ENCODE results near the gene FLOT2.
"Not testable (repeated sequence)": the region's sequence is repeated elsewhere in the genome, so short reads cannot be mapped to it uniquely, and the experiment has no call there.

Gene FLOT2

DNA sequence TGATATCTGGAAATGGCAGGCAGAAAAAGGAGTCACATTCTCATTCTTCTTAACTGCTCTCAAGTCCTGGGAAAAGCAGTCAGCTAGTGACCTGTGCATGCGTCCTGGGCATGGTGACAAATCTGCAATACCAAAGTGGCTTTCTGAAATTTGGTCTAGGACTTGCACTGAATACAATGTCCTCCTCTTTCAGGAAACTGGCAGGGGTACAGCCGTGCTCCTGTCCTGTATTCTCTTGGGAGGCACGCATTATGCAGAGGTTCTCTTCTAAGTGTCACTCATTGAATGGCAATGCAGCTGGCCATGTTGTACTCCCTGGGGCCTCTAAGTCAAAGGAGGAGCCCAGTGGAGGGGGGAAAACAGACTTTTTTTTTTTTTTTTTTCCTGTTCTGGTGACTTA, 43.1 kb upstream of the FLOT2 start:
- TF ChIP-seq, protein P1, sequence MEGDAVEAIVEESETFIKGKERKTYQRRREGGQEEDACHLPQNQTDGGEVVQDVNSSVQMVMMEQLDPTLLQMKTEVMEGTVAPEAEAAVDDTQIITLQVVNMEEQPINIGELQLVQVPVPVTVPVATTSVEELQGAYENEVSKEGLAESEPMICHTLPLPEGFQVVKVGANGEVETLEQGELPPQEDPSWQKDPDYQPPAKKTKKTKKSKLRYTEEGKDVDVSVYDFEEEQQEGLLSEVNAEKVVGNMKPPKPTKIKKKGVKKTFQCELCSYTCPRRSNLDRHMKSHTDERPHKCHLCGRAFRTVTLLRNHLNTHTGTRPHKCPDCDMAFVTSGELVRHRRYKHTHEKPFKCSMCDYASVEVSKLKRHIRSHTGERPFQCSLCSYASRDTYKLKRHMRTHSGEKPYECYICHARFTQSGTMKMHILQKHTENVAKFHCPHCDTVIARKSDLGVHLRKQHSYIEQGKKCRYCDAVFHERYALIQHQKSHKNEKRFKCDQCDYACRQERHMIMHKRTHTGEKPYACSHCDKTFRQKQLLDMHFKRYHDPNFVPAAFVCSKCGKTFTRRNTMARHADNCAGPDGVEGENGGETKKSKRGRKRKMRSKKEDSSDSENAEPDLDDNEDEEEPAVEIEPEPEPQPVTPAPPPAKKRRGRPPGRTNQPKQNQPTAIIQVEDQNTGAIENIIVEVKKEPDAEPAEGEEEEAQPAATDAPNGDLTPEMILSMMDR (IDR thresholded peaks at IDR 0.05; ENCODE audit: extremely low read depth, missing control alignments): no peak
- DNase-seq (ENCODE audit: low spot score): no peak

DNA sequence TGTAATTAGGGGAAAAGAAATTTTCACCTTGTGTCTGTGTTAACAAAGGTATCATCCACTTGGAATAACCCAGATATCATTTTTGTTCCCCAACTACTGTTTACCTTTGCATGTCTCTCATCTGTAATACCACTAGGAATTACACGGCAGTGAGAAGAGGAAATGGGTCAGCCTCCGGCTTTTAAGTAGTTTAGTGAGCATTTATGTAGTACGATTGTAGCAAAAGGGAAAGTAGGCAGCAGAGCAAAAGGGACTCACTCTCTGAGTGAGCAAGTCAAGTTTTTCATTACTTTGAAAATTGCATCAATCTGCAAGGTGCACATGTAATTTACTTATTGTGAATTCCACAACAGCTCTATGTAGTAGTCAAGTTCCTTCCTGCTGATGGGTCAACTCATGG, 42.6 kb upstream of the FLOT2 start:
- no peak for DNase-seq (ENCODE audit: low spot score)
- TF ChIP-seq, protein P1 (IDR thresholded peaks at IDR 0.05; ENCODE audit: extremely low read depth, missing control alignments): no peak

DNA sequence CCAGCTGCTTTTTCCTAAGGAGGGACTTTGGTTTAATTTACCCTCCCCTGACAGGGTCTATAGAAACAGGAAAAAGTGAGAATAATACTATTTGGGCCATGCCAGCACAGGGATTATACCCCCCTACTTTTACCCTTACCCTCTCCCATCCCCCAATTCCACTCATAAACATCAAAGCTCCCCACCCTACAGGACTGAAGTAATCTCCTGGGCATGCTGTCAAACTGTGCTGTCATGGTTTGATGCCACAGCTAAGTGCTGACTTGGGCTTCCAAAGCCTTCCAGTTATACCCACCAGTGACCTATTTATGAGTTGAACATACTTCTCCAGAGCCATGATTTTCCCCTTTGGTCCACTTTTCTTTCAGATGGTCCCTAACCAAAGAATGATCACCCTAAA, 41.0 kb upstream of the FLOT2 start:
- DNase-seq (ENCODE audit: low spot score): no peak
- TF ChIP-seq, protein P1 (IDR thresholded peaks at IDR 0.05; ENCODE audit: extremely low read depth, missing control alignments): no peak

GRCh38 chr17:28937044-28937729, 39.7 kb upstream of the FLOT2 start:
- TF ChIP-seq, protein P1 (IDR thresholded peaks at IDR 0.05; ENCODE audit: extremely low read depth, missing control alignments): no peak
- no peak for DNase-seq (ENCODE audit: low spot score)

DNA sequence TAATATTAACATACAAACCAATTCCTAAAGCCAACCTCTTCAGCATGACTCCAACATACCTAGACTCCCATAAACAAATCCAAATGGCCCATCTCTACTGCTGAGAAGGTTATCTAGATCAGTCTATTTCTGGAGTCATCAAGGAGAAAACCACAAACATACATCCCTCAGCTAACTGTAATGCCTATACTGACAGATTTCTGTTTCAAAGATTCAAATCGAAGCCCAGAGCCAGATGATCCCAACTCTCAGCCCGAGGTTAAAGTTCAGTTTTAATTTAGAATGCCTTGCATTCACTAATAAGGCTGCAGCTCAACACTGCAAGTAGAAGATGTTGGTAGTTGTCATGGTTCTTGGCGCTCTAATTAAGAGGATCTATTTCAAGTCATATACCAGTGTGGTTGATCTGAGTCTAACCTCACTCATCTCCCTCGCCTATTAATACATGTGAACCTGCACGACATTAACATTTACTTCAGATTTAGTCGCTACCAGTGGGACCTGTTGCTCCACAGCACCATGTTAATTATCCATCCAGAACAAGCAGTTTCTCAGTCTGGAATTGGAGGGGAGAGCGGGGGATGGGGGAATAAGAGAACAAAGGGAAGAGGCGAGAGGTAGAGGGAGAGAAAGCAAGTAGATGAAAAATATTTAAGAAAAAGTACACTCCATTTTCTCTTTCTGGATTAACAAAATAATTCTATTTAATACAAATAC, 38.4 kb upstream of the FLOT2 start:
- TF ChIP-seq, protein P1 (IDR thresholded peaks at IDR 0.05; ENCODE audit: extremely low read depth, missing control alignments): no peak
- no peak for DNase-seq (ENCODE audit: low spot score)

- DNase-seq (ENCODE audit: low spot score): not testable (repeated sequence)
Measured at GRCh38 chr17:28934508-28934907, 37.0 kb upstream of the FLOT2 start.

GRCh38 chr17:28929787-28930186, 32.3 kb upstream of the FLOT2 start:
- TF ChIP-seq, protein P1 (IDR thresholded peaks at IDR 0.05; ENCODE audit: extremely low read depth, missing control alignments): no peak
- no peak for DNase-seq (ENCODE audit: low spot score)

GRCh38 chr17:28928061-28928460, 30.5 kb upstream of the FLOT2 start:
- no peak for DNase-seq (ENCODE audit: low spot score)
- TF ChIP-seq, protein P1 (IDR thresholded peaks at IDR 0.05; ENCODE audit: extremely low read depth, missing control alignments): no peak

All from GM20000 (cell line).